Measurements from ENCODE around the gene RETN. TPM values are rescaled to one million over a fixed set of nuclear protein-coding genes. Genes with fewer than 3 reads are reported as not detected.

Gene RETN
- total and polyA plus RNA-seq, 2 experiments from 2014 or later: not detected

- Mint-ChIP-seq H3K9me3 (no peaks in the 10 kb centered on the region; the same call in 2 of the 3 replicates), H3K27ac (no peak overlapping the region), H3K4me3 (peak overlapping the region; percentile 75; the same call in 2 of the 3 replicates), H3K36me3 (ENCODE audit: low read depth) (no peaks in the 10 kb centered on the region), H3K27me3 (ENCODE audit: insufficient read depth, low read depth, poor library complexity) (peaks cover 22% of the 10 kb centered on the region), H3K4me1 (peaks cover 2% of the 10 kb centered on the region; the same call in 1 of the 3 replicates)
- Histone ChIP-seq H3K27me3 (ENCODE audit: insufficient read depth) (peaks cover 24% of the 10 kb centered on the region), H3F3A (replicated peaks; ENCODE audit: low read depth) (peaks cover 9% of the 10 kb centered on the region), H3K4me3 (no peak overlapping the region), H3K27ac (ENCODE audit: low read depth) (no peak overlapping the region), H3K36me3 (ENCODE audit: insufficient read depth) (no peaks in the 10 kb centered on the region), H4K20me1 (replicated peaks; ENCODE audit: insufficient read depth) (no peaks in the 10 kb centered on the region; the same call in 1 of the 2 replicates), H3K9me2 (ENCODE audit: insufficient read depth) (no peaks in the 10 kb centered on the region), H3K4me1 (ENCODE audit: insufficient read depth) (peaks cover 3% of the 10 kb centered on the region; the same call in 1 of the 2 replicates), H3K79me2 (replicated peaks; ENCODE audit: insufficient read depth) (peaks cover 4% of the 10 kb centered on the region), H2AFZ (no peak overlapping the region), H3K4me2 (no peak overlapping the region)
- DNase-seq (ENCODE audit: low spot score) (no peak), ATAC-seq (no peak)
- TF ChIP-seq NANOG (IDR thresholded peaks at IDR 0.05; ENCODE audit: borderline replicate concordance) (no peak), JUNB (IDR thresholded peaks at IDR 0.05; ENCODE audit: unreplicated experiment) (no peak), EZH2phosphoT487 (IDR thresholded peaks at IDR 0.05; ENCODE audit: unreplicated experiment) (no peak), ZNF462 (CRISPR knock-in tag; IDR thresholded peaks at IDR 0.05) (no peak), REST (IDR thresholded peaks at IDR 0.05; ENCODE audit: unreplicated experiment) (no peak), ZNF331 (CRISPR knock-in tag; IDR thresholded peaks at IDR 0.05; ENCODE audit: low read depth) (no peak), CREB1 (CRISPR knock-in tag; IDR thresholded peaks at IDR 0.05; ENCODE audit: low read depth) (no peak), ZNF114 (CRISPR knock-in tag; IDR thresholded peaks at IDR 0.05) (no peak), ETS1 (IDR thresholded peaks at IDR 0.05) (no peak), STAT1 (IDR thresholded peaks at IDR 0.05; ENCODE audit: unreplicated experiment) (no peak), EZH2 (IDR thresholded peaks at IDR 0.05; ENCODE audit: low read depth, unreplicated experiment) (no peak)
- TF ChIP-seq, protein P1, sequence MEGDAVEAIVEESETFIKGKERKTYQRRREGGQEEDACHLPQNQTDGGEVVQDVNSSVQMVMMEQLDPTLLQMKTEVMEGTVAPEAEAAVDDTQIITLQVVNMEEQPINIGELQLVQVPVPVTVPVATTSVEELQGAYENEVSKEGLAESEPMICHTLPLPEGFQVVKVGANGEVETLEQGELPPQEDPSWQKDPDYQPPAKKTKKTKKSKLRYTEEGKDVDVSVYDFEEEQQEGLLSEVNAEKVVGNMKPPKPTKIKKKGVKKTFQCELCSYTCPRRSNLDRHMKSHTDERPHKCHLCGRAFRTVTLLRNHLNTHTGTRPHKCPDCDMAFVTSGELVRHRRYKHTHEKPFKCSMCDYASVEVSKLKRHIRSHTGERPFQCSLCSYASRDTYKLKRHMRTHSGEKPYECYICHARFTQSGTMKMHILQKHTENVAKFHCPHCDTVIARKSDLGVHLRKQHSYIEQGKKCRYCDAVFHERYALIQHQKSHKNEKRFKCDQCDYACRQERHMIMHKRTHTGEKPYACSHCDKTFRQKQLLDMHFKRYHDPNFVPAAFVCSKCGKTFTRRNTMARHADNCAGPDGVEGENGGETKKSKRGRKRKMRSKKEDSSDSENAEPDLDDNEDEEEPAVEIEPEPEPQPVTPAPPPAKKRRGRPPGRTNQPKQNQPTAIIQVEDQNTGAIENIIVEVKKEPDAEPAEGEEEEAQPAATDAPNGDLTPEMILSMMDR (conservative IDR thresholded peaks at IDR 0.05; ENCODE audit: low read depth in 2 of 2): no peak
Observed at GRCh38 chr19:7635670-7636069, 33.2 kb upstream of the RETN start.
